Activated naive CD4-positive, alpha-beta T cell treated with Interleukin-2 at 50 U/mL for 16 hours (primary cell): Measurements from ENCODE around the gene EFCAB10.

Source experiments
- DNase-seq: peaks from one replicate; pipeline ENCODE4 v3.0.0-alpha.2; 2020

The EFCAB10 gene

DNA sequence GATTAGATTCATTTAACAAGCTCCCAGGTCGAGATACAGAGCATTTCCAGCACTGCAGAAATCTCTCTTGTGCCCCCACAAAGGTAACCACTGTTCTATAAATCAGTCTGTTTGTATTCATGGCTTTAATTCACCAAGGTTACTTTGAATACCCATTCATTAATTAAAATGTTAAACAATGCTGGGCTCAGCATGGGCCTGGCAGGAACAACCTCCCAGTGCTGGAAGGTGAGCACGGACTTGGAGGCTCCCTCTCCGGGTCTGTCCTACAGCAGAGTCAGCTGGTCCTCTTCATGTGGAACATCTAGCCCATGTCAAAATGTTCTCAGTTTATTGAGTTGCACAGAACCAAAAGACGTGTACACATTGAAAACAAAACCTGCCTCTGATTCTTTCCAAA lies 15.6 kb upstream of the EFCAB10 start:
- DNase-seq, result no peak

- DNase-seq, result no peak
Measured at GRCh38 chr7:105594034-105594433, 12.7 kb upstream of the EFCAB10 start.

- DNase-seq, result no peak
Measured at GRCh38 chr7:105591522-105591921, 10.2 kb upstream of the EFCAB10 start.

- no peak for DNase-seq
Measured at GRCh38 chr7:105590793-105591192, 9.5 kb upstream of the EFCAB10 start.

DNA sequence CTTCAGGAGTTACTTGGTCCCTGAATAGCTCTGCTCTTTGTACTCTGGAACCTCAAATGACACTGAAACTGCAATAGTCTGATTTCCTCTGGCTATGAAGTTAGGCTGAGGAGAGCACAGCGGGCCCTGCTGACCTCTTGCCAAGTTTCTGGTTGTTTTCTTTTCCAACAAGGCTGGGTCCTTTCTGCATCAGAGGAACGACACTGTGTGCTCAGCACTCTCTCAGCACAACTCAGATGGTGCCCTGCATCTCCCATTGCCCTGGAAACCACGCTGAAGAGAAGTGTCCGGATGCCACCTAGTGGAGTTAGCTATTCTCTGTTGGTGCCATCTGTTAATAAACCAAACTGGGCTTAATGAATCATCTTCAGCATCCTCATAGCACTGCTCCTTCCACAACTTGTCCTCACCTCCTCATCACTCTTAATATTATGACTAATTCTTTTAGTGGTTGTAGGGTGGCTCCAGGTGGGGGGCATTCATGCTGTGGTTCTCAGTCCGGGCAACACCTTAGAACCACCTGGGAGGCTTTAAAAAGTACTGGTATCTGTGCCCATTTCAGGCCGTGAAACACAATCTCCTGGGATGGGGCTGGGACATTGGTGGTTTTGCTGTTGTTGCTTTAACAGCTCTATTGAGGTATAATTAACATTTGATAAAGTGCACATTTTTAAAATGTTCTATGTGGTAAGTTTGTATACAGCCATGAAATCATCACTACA lies 8.2 kb upstream of the EFCAB10 start:
- DNase-seq, result peak; percentile 49

DNA sequence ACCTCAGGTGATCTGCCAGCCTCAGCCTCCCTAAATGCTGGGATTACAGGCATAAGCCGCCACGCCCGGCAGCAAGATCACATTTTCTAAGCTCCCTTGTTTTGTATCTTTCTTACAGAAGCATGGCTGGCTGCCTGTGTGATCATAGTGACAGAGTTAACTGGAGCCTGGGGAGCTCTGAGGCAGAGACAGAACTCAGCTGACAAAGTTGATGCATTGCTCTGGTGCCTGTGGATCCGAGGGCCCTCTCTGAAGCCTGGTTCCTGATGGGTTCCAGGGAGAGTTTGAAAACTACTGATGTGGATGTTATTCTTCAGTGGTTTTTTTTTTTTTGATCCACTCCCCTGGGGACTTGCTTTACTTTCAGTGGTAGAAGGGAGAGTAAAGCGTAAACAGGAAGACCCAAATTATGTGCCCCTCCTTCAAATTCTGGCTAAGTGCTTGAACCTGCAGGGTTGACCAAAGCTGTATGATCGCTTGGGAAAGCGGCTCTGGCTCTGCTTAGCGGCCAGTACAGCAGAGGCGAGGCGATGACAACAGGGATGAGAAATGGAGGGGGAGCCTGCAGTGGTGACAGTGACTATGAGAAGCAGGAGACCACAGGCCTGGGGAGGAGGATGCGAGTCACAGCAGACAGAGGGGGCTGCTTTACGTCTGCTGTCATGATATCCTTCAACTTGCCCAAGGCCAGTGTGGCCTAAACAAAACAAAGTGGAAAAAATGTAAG lies 6.8 kb upstream of the EFCAB10 start:
- peak; percentile 4 for DNase-seq

GRCh38 chr7:105585850-105586500 lies 4.7 kb upstream of the EFCAB10 start:
- DNase-seq, result no peak

- no peak for DNase-seq
Measured at GRCh38 chr7:105584165-105584564, 2.9 kb upstream of the EFCAB10 start.

DNA sequence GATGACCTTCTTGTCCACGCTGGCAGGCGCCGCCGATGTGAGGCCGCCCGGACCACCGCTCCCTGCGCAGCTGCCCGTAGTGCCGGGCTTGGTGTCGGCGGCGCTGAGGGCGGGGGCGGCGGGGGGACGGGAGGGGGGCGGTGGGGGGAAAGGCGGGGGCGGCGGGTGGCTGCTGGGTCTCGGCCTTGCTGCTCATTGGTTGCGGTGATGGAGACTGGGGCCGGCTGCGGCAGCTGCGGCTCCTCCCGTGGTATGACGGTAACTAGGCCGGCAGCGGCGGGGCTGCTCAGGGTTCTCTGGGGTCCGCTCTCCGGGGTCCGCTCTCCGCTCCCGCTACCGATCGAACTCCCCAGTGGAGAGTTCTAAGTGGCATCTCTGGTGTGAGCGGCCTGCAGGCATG lies 1.8 kb upstream of the EFCAB10 start:
- no peak for DNase-seq

DNA sequence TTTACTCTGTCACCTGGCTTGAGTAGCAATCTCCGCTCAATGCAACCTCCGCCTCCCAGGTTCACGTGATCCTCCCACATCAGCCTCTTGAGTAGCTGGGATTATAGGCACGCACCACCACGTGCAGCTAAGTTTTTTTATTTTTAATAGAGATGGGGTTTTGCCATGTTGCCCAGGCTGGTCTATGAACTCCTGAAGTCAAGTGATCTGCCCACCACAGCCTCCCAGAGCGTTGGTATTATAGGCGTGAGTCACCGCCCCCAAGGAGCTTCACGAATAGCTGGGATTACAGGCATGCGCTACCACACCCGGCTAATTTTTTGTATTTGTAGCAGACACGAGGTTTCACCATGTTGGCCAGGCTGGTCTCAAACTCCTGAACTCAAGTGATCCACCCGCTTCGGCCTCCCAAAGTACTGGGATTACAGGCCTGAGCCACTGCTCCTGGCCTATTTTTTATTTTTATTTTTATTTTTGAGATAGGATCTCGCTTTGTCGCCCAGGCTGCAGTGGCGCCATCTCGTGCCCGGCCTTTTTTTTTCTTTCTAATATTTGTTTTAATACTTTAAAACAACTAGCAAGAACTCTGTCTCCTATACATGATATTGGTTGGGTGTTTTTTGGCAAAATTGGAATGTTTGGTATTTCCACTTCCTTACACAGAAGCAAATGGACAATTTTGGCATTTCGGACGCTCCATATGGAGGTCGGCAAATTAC lies 1.1 kb downstream of the EFCAB10 start:
- DNase-seq, result no peak

DNA sequence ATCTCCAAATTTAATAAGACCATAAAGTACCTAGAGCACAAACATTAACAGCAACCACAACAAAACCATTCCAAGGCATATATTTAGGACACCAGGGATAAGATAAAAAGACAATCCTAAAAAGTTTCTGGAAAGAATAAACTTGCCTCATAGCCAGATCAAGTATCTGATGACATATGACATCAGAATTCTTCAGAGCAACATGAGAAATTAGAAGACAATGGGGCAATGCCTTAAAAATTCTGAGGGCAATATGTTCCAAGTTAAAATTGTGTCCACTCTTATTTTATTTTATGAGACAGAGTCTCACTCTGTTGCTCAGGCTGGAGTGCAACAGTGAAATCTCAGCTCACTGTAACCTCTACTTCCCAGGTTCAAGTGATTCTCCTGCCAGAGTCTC lies 2.8 kb downstream of the EFCAB10 start:
- no peak for DNase-seq

DNA sequence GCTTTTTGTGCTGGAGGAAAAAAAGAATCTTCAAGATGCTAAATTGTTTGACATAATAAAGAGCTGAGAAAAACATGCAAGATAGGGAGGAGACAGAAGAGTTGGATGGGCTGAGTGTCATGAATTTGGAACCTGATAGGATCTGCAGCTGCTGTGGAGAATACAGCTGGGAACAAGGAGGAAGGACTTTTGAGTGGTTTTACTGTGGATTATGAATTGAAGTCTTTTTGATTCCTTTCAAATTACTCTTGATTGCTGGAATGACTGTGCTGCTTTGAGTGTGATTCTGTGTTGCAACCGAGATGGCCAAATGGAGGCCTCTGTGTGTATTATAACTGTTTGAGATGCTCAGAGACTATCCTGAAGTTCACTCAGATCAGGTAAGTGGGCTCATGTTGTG lies 4.0 kb downstream of the EFCAB10 start:
- no peak for DNase-seq

GRCh38 chr7:105571891-105572290 lies 9.4 kb downstream of the EFCAB10 start:
- no peak for DNase-seq

DNA sequence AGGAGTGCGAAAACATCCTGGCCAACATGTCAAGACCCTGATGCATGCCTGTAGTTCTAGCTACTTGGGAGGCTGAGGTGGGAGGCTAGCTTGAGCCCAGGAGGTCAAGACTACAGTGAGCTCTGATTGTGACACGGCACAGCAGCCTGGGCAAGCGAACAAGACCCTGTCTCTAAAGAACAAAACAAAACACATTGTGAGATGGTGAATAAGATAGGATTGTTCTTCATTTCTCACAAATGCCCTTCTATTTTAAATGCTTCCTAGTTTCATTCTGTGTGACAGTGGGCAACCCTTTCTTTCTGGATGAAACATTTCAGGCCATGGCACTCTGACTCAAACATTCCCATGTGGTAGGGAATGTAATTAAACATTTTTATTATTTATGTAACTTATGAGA lies 13.5 kb downstream of the EFCAB10 start:
- no peak for DNase-seq

DNA sequence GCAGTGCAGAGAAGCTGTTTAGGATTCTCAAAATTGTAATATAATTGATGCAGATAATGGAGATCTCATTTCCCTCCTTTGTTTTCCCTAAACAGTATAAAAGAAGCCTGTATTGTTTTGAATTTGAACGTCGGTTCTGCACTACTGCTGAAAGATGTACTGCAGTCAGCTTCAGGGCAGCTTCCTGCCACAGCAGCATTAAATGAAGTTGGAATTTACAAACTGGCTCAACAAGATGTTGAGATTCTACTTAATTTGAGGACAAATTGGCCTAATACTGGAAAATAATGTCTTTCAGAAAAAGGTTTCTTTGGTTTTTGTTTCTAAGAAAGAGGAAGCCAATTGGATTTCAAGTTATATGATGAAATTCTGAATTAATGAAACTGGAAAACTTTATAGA lies 14.3 kb downstream of the EFCAB10 start:
- no peak for DNase-seq

- no peak for DNase-seq
Measured at GRCh38 chr7:105565190-105565589, 16.1 kb downstream of the EFCAB10 start.

DNA sequence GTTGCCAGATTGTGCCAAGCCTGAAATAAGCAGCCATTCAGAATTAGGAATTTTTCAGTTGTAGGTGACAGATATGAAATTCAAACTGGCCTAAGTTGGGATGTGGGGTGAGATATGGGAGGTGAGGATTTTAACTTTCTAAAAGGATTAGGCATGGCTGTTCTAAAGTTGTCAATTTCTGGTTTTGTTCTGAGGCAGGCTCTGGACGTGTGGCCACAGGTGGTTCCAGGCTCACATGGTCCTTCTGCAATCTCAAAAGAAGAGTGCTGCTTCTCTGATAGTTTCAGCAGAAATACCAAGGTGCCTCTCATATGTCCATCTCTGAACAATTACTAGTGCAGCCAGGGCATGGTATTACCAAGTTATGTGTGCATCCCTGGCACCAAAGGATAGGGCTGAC lies 21.4 kb downstream of the EFCAB10 start:
- no peak for DNase-seq

DNA sequence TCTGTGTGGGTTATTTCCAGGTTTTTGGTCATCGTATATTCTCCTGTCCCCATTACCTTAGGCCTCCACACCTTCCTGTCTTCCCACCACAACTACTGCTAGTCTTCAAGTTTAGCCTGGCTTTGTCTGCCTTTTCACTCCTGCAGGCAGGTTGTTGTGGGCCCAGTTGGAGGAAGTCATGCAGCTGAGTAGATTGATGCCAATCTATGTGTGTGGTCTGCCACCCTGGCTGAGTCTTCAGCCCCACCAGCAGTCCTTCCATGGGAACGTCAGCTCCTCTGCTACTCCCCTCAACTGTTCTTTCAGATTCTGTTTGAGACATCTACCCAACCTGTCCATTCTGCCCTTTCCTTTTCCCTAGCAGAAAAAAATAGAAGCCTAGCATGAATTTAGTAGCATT lies 43.0 kb downstream of the EFCAB10 start:
- DNase-seq, result no peak

GRCh38 chr7:105532709-105533460 lies 48.4 kb downstream of the EFCAB10 start:
- no peak for DNase-seq

GRCh38 chr7:105531792-105532671 lies 49.3 kb downstream of the EFCAB10 start, which contains the start of gene RINT1:
Gene RINT1, plus strand, starts transcription at chr7:105532201. Its CDS starts 115 bp downstream, at chr7:105532316.
- DNase-seq, result peak; percentile 91

- DNase-seq, result no peak
Measured at GRCh38 chr7:105530546-105530945, 50.7 kb downstream of the EFCAB10 start.

- DNase-seq, result no peak
Measured at GRCh38 chr7:105530126-105530525, 51.2 kb downstream of the EFCAB10 start.
